Spleen (tissue), 11 donors: ENCODE results near the gene DDX59. TPM values are rescaled to one million over a fixed set of nuclear protein-coding genes. Genes with fewer than 3 reads are reported as not detected.

Source experiments
- DNase-seq: peaks from one replicate; pipeline ENCODE4 v3.0.0-alpha.2; 2020
- H3K27ac ChIP-seq, 8 donors: fragments of 200-600 bp; sonication (generic) in 7 of 8; 1 replicate in 4 of 8; 2 replicates in 4 of 8; pipeline versions ENCODE4 v1.5.0 to v1.8.0; 2016 to 2021; ENCODE audit warnings: inconsistent platforms in 4 of 8, mild to moderate bottlenecking in 4 of 8, moderate library complexity in 1 of 8
- H3K27me3 ChIP-seq, 7 donors: fragments of 200-600 bp; sonication (generic) in 6 of 7; replicated peaks in 1 of 7; 1 replicate in 4 of 7; 2 replicates in 3 of 7; pipeline versions ENCODE4 v1.5.0 to v1.8.0; 2016 to 2021; ENCODE audit warnings: inconsistent platforms in 3 of 7, mild to moderate bottlenecking in 1 of 7
- H3K36me3 ChIP-seq, 6 donors: fragments of 200-600 bp; sonication (generic) in 5 of 6; 1 replicate in 4 of 6; 2 replicates in 2 of 6; pipeline versions ENCODE4 v1.5.0 to v1.8.0; 2016 to 2021; ENCODE audit warnings: inconsistent platforms in 2 of 6
- H3K4me1 ChIP-seq, 6 donors: fragments of 200-600 bp; sonication (generic) in 5 of 6; 1 replicate in 3 of 6; 2 replicates in 3 of 6; pipeline versions ENCODE4 v1.5.0 to v1.8.0; 2016 to 2021; ENCODE audit warnings: inconsistent platforms in 3 of 6
- H3K4me3 ChIP-seq, 8 donors: fragments of 200-600 bp; sonication (generic) in 7 of 8; 1 replicate in 4 of 8; 2 replicates in 4 of 8; pipeline versions ENCODE4 v1.5.0 to v1.8.0; 2016 to 2021; ENCODE audit warnings: inconsistent platforms in 4 of 8, mild to moderate bottlenecking in 4 of 8, moderate library complexity in 2 of 8
- H3K9me3 ChIP-seq, 8 donors: fragments of 200-600 bp; sonication (generic) in 7 of 8; 1 replicate in 4 of 8; 2 replicates in 4 of 8; pipeline versions ENCODE4 v1.5.0 to v1.8.0; 2016 to 2021; ENCODE audit warnings: inconsistent platforms in 4 of 8
- CTCF ChIP-seq, 11 experiments: fragments of 200-600 bp in 7 of 11; fragments of 450-650 bp in 4 of 11; sonication (generic) in 4 of 11; IDR thresholded peaks in 8 of 11; conservative IDR thresholded peaks in 3 of 11; 1 replicate in 7 of 11; 2 replicates in 4 of 11; pipeline versions ENCODE4 v1.4.0 to v1.8.0; 2016 to 2021; ENCODE audit warnings: antibody characterized with exemption in 11 of 11, inconsistent platforms in 4 of 11, mild to moderate bottlenecking in 1 of 11
- POLR2A ChIP-seq, 3 donors: fragments of 450-650 bp; IDR thresholded peaks; one replicate each; pipeline ENCODE4 v1.5.1; 2017; ENCODE audit warnings: antibody characterized with exemption in 3 of 3, mild to moderate bottlenecking in 1 of 3
- POLR2AphosphoS5 ChIP-seq, 3 donors: sonication (generic); formaldehyde crosslinking; IDR thresholded peaks; one replicate each; pipeline ENCODE4 v1.5.1; 2017; ENCODE audit warnings: antibody characterized with exemption in 3 of 3
- WGBS, 5 donors: extraction: QIAGEN DNeasy Blood & Tissue Kit in 3 of 5; methylation state at CpG; one replicate each; pipeline versions ENCODE4 v1.1.5 to v1.1.7; 2013 to 2018; 5-methylcytosine and 5-hydroxymethylcytosine counted together
- intact Hi-C: fragments of 100-400 bp; cut with DNase I; formaldehyde crosslinking; loops from one replicate; pipeline ENCODE4 v1.15.0; 2023; ENCODE audit warnings: low total_unique reads
- polyA plus RNA-seq, 3 donors: library from polyadenylated mRNA; stranded (reverse); fragments of 200-250 nt; gene quantifications; one replicate each; pipeline ENCODE4 v1.2.1, GENCODE V29; 2013
- total RNA-seq, 7 donors: library from RNA; depleted of rRNA in 3 of 7; stranded (reverse); fragments of >200 nt in 3 of 7; fragmentation: NEBNext Ultra II Directional in 4 of 7; extraction: Animal tissue kit (Norgen Biotek cat#: 25700) in 4 of 7; gene quantifications; one replicate each; pipeline versions ENCODE4 v1.1.0 to v1.2.1, GENCODE V29; 2016 to 2021
- donor health status: healthy with polysubstance abuse.
- donor health status: DM: no; HTN: no; CAD: no; lungs with moderate emphysema.
- donor health status: DM: no; HTN: no; CAD: no.
- donor health status: Bipolar disorder and iron deficiency.
- donor health status: healthy.
- donor health status: DM: no; HTN: no; CAD: no.
- donor health status: DM: yes; HTN: yes; CAD: no.

Gene DDX59
- total and polyA plus RNA-seq, 10 donors: 21.4 to 40.2 (median 31.6) TPM

- H3K4me3 ChIP-seq: no peak overlapping the region
- no peaks in the 10 kb centered on the region for H3K9me3 ChIP-seq
- intact Hi-C loops: loop anchor here (10.0 kb wide), 1 partner anchor 45 kb away; no protein-coding TSS in a partner anchor
- no peaks in the 10 kb centered on the region for H3K27me3 ChIP-seq
- 90 to 96% (median 92%) methylated on average over 9 of the region's 9 CpGs for WGBS, 5 donors
- H3K4me1 ChIP-seq: peaks cover 4 to 34% (median 19%) of the 10 kb centered on the region in 6 donors
- TF ChIP-seq CTCF (IDR thresholded peaks at IDR 0.05 in 8 of 11, conservative IDR thresholded peaks at IDR 0.05 in 3 of 11) (no peak), POLR2A (IDR thresholded peaks at IDR 0.05) (no peak), POLR2AphosphoS5 (IDR thresholded peaks at IDR 0.05) (no peak)
- DNase-seq: peak; percentile 19
- no peak overlapping the region for H3K27ac ChIP-seq
- no peaks in the 10 kb centered on the region for H3K36me3 ChIP-seq
Measured at GRCh38 chr1:200629876-200630514, 39.7 kb downstream of the DDX59 start.

- WGBS, 5 donors: 37 to 65% (median 50%) methylated on average over 7 of the region's 7 CpGs
- peak; percentile 63 for DNase-seq
Measured at GRCh38 chr1:200628223-200628881, 41.4 kb downstream of the DDX59 start.

GRCh38 chr1:200627575-200628222, 42.0 kb downstream of the DDX59 start:
- peaks cover 4 to 51% (median 28%) of the 10 kb centered on the region in 6 donors for H3K4me1 ChIP-seq
- H3K36me3 ChIP-seq: no peaks in the 10 kb centered on the region
- TF ChIP-seq CTCF (IDR thresholded peaks at IDR 0.05 in 8 of 11, conservative IDR thresholded peaks at IDR 0.05 in 3 of 11) (no peak), POLR2A (IDR thresholded peaks at IDR 0.05) (no peak), POLR2AphosphoS5 (IDR thresholded peaks at IDR 0.05) (no peak)
- H3K4me3 ChIP-seq: peak overlapping the region in 2 of 8 donors; percentile 7 to 49
- H3K9me3 ChIP-seq: no peaks in the 10 kb centered on the region
- no peaks in the 10 kb centered on the region for H3K27me3 ChIP-seq
- intact Hi-C loops: loop anchor here (10.0 kb wide), 1 partner anchor 47 kb away; no protein-coding TSS in a partner anchor
- 67 to 79% (median 68%) methylated on average over 1 of the region's 1 CpG for WGBS, 5 donors
- no peak for DNase-seq
- H3K27ac ChIP-seq: peak overlapping the region in 4 of 8 donors; percentile 37 to 54 (median 42)

More at GRCh38 chr1:200628223-200628881, 41.4 kb downstream of the DDX59 start:
- Histone ChIP-seq H3K27ac (peak overlapping the region in 4 of 8 donors; percentile 37 to 54 (median 42)), H3K27me3 (no peaks in the 10 kb centered on the region), H3K36me3 (no peaks in the 10 kb centered on the region), H3K9me3 (no peaks in the 10 kb centered on the region), H3K4me3 (peak overlapping the region in 2 of 8 donors; percentile 7 to 49), H3K4me1 (peaks cover 4 to 45% (median 23%) of the 10 kb centered on the region in 6 donors)
- intact Hi-C loops: loop anchor here (10.0 kb wide), 1 partner anchor 46 kb away; no protein-coding TSS in a partner anchor
- no peak for TF ChIP-seq POLR2A (IDR thresholded peaks at IDR 0.05)
- no peak for TF ChIP-seq POLR2AphosphoS5 (IDR thresholded peaks at IDR 0.05)
- no peak for TF ChIP-seq CTCF (IDR thresholded peaks at IDR 0.05 in 8 of 11, conservative IDR thresholded peaks at IDR 0.05 in 3 of 11)
